ENCODE data around the gene SYNCRIP. TPM values are rescaled to one million over a fixed set of nuclear protein-coding genes. Genes with fewer than 3 reads are reported as not detected.

The SYNCRIP gene
- total RNA-seq, 4 donors from 2014 or later: 43.0 to 59.3 (median 54.5) TPM

DNA sequence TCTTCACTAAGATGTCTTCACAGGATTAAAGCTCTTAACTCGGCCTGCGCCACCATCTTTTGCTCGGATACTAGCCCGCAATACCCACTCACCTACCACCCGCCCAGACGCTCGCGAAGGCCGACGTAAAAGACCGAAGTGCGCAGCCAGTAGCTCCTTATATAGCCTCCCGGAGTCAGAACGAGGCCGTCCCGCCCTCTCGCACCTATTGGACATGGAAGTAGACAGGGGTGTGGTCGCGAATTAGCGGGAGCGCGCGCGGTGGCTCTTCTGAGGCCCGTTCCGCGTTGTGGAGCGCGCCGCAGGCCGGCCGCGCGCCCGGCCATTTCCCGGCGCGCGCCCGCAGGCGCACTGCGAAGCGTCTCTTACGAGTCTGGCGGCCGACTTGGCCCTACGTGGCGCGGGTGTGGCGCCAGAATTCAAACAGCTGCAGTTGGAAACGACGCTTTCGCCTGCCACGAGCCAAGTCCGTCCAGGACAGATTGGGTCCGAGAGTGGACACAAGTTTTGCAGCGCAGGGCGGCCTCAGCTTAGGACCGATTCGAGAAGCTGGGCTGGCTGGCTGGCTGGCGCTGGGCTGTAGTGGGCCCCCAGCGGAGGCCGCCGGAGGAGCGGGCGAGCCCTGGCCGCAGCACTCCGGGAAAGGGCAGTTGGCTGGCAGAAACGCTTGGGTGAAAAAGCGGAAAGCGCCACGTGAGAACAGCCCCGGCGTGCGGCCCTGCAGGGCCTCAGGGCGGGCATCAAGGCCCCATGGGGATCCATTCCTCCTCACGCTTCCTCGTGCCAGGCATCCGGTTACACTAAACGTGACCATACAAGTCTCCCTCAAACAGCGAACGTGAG lies 36.1 kb upstream of the SYNCRIP start:
- DNase-seq (peak; percentile 98 to 99), ATAC-seq (peak; percentile 83 to 86)
- Histone ChIP-seq H3K36me3 (no peaks in the 10 kb centered on the region), H3K27me3 (no peaks in the 10 kb centered on the region), H3K27ac (peak overlapping the region; percentile 92 to 98 (median 96)), H3K4me3 (peak overlapping the region; percentile 92 to 95 (median 94)), H3K4me1 (peaks cover 17 to 34% of the 10 kb centered on the region in 2 donors), H3K9me3 (no peaks in the 10 kb centered on the region)
- in situ Hi-C loops (cut with MboI; ENCODE audit: low sequenced_read_pairs in 4 of 4) (loop anchor here in 3 of 4 donors (5.0 to 10.0 kb wide), 2 partner anchors 42 to 84 kb away; partner anchors contain the start of gene SNX14 (in 3 of the 3)), intact Hi-C loops (cut with DNase I; ENCODE audit: low total_unique reads) (loop anchor here (1.0 kb wide), 2 partner anchors 36 to 85 kb away; no protein-coding TSS in a partner anchor)
- TF ChIP-seq POLR2A (IDR thresholded peaks at IDR 0.05) (peak; percentile 99 to 100), CTCF (IDR thresholded peaks at IDR 0.05 in 4 of 5, conservative IDR thresholded peaks at IDR 0.05 in 1 of 5) (peak in 2 of 5 experiments; percentile 25 to 31)

GRCh38 chr6:85678026-85678601 lies 35.4 kb upstream of the SYNCRIP start:
- TF ChIP-seq POLR2A (IDR thresholded peaks at IDR 0.05): no peak
- no peak for TF ChIP-seq CTCF (IDR thresholded peaks at IDR 0.05 in 4 of 5, conservative IDR thresholded peaks at IDR 0.05 in 1 of 5)
- DNase-seq (no peak), ATAC-seq (no peak)
- H3K27me3 ChIP-seq: no peaks in the 10 kb centered on the region
- in situ Hi-C loops (cut with MboI; ENCODE audit: low sequenced_read_pairs in 4 of 4) (loop anchor here in 3 of 4 donors (5.0 to 10.0 kb wide), 2 partner anchors 41 to 83 kb away; partner anchors contain the start of gene SNX14 (in 3 of the 3)), intact Hi-C loops (cut with DNase I; ENCODE audit: low total_unique reads) (loop anchor here (1.0 kb wide), 2 partner anchors 35 to 84 kb away; no protein-coding TSS in a partner anchor)
- peaks cover 24 to 38% of the 10 kb centered on the region in 2 donors for H3K4me1 ChIP-seq
- no peaks in the 10 kb centered on the region for H3K9me3 ChIP-seq
- no peaks in the 10 kb centered on the region for H3K36me3 ChIP-seq
- H3K27ac ChIP-seq: peak overlapping the region; percentile 92 to 98 (median 96)
- peak overlapping the region; percentile 92 to 95 (median 94) for H3K4me3 ChIP-seq

DNA sequence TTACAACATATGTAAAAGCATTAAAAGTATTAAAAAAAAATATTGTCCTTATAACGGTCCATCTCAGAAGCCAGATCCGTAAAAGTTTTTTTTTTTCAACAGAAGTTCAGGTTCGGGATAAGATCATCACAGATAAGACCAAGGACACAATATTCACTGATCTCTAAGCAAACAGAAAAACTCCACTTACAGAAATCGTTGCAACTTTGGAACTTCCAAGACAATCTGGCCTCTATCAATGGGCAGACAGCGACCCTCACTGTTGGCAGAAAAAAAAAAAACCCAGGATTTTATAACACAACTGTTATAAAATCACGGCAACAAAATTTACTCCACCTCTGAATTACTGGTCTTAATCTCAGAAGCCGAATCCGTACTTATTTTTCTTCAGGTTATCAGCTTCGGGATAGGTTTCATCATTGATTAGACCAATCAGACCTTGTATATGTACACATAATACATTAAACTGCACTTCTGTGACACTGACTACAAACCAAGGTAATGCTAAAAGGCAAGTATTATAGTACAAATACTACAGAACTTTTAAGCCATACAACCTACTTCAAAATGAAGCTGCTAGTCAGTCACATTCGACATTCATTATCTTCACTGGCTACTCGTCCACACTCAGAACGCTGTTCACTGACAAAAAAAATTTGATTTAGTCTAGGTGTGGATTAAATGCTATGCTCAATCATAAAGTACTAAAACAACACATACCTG lies 34.7 kb upstream of the SYNCRIP start:
- in situ Hi-C loops (cut with MboI; ENCODE audit: low sequenced_read_pairs in 4 of 4) (loop anchor here in 3 of 4 donors (5.0 to 10.0 kb wide), 2 partner anchors 40 to 83 kb away; partner anchors contain the start of gene SNX14 (in 3 of the 3)), intact Hi-C loops (cut with DNase I; ENCODE audit: low total_unique reads) (no loop called here)
- Histone ChIP-seq H3K4me1 (peaks cover 31 to 41% of the 10 kb centered on the region in 2 donors), H3K36me3 (no peaks in the 10 kb centered on the region), H3K4me3 (peak overlapping the region; percentile 92 to 95 (median 94)), H3K27me3 (no peaks in the 10 kb centered on the region), H3K9me3 (no peaks in the 10 kb centered on the region), H3K27ac (peak overlapping the region; percentile 92 to 98 (median 96))
- ATAC-seq: no peak
- TF ChIP-seq POLR2A (IDR thresholded peaks at IDR 0.05) (no peak), CTCF (IDR thresholded peaks at IDR 0.05 in 4 of 5, conservative IDR thresholded peaks at IDR 0.05 in 1 of 5) (peak in 2 of 5 experiments; percentile 19 to 39)
- no peak for DNase-seq

- TF ChIP-seq POLR2A (IDR thresholded peaks at IDR 0.05) (no peak), CTCF (IDR thresholded peaks at IDR 0.05 in 4 of 5, conservative IDR thresholded peaks at IDR 0.05 in 1 of 5) (no peak)
- in situ Hi-C loops (cut with MboI; ENCODE audit: low sequenced_read_pairs in 4 of 4) (loop anchor here in 3 of 4 donors (5.0 to 10.0 kb wide), 2 partner anchors 39 to 81 kb away; partner anchors contain the start of gene SNX14 (in 3 of the 3)), intact Hi-C loops (cut with DNase I; ENCODE audit: low total_unique reads) (no loop called here)
- Histone ChIP-seq H3K4me1 (peaks cover 33 to 41% of the 10 kb centered on the region in 2 donors), H3K4me3 (peak overlapping the region; percentile 92 to 95 (median 94)), H3K36me3 (no peaks in the 10 kb centered on the region), H3K9me3 (no peaks in the 10 kb centered on the region), H3K27me3 (no peaks in the 10 kb centered on the region), H3K27ac (peak overlapping the region; percentile 92 to 98 (median 96))
- DNase-seq: no peak
- ATAC-seq: peak in 1 of 2 donors; percentile 8
These were observed 33.5 kb upstream of the SYNCRIP start for GRCh38 chr6:85676086-85676729.
